GM23338 (cell line): ENCODE results near the gene HLA-DOA. TPM values are rescaled to one million over a fixed set of nuclear protein-coding genes. Genes with fewer than 3 reads are reported as not detected.

Source experiments
- ATAC-seq: fragments of 200-7000 bp; cut with Tn5 transposase; 3 replicates; pipeline ENCODE4 v1.9.1; 2020
- DNase-seq: peaks from one replicate; pipeline ENCODE4 v3.0.0-alpha.2; 2015; ENCODE audit warnings: low spot score
- H2AFZ ChIP-seq: fragments of 200-600 bp; sonication (generic); 2 replicates; pipeline ENCODE4 v1.8.0; 2016; ENCODE audit warnings: antibody characterized with exemption, mild to moderate bottlenecking, moderate library complexity
- H3F3A ChIP-seq: fragments of 200-600 bp; sonication (generic); replicated peaks from 2 replicates; pipeline ENCODE4 v1.8.0; 2017; ENCODE audit warnings: antibody characterized with exemption, mixed run types, low read depth
- H3K27ac ChIP-seq: fragments of 200-600 bp; sonication (generic); 2 replicates; pipeline ENCODE4 v1.6.1; 2016; ENCODE audit warnings: low read depth
- H3K27me3 ChIP-seq: fragments of 200-600 bp; sonication (generic); 2 replicates; pipeline ENCODE4 v1.8.0; 2016; ENCODE audit warnings: mild to moderate bottlenecking, mixed run types, moderate library complexity; ENCODE audit not compliant: insufficient read depth
- H3K36me3 ChIP-seq: fragments of 200-600 bp; sonication (generic); 2 replicates; pipeline ENCODE4 v1.8.0; 2016; ENCODE audit warnings: mild to moderate bottlenecking; ENCODE audit not compliant: insufficient read depth
- H3K4me1 ChIP-seq: fragments of 200-600 bp; sonication (generic); 2 replicates; pipeline ENCODE4 v1.8.0; 2016; ENCODE audit warnings: mild to moderate bottlenecking, moderate library complexity; ENCODE audit not compliant: insufficient read depth
- H3K4me2 ChIP-seq: fragments of 200-600 bp; sonication (generic); 2 replicates; pipeline ENCODE4 v1.7.1; 2017; ENCODE audit warnings: mixed run types
- H3K4me3 ChIP-seq: fragments of 200-600 bp; sonication (generic); 2 replicates; pipeline ENCODE4 v1.6.1; 2016; ENCODE audit warnings: mixed run types
- H3K79me2 ChIP-seq: fragments of 200-600 bp; sonication (generic); replicated peaks from 2 replicates; pipeline ENCODE4 v1.8.0; 2017; ENCODE audit warnings: mild to moderate bottlenecking; ENCODE audit not compliant: insufficient read depth
- H3K9me2 ChIP-seq: fragments of 200-600 bp; sonication (generic); 2 replicates; pipeline ENCODE4 v1.8.0; 2017; ENCODE audit not compliant: insufficient read depth
- H4K20me1 ChIP-seq: fragments of 200-600 bp; sonication (generic); replicated peaks from 2 replicates; pipeline ENCODE4 v1.8.0; 2017; ENCODE audit warnings: mild to moderate bottlenecking; ENCODE audit not compliant: insufficient read depth
- H3K27ac Mint-ChIP-seq: 2 replicates; pipeline ENCODE4 v1.8.0; 2020; ENCODE audit warnings: inconsistent platforms, mild to moderate bottlenecking, moderate library complexity, mixed read lengths
- H3K27me3 Mint-ChIP-seq: 3 replicates; pipeline ENCODE4 v1.8.0; 2022; ENCODE audit warnings: low read depth, mild to moderate bottlenecking, moderate library complexity, mixed read lengths, inconsistent platforms; ENCODE audit not compliant: insufficient read depth, poor library complexity
- H3K36me3 Mint-ChIP-seq: 3 replicates; pipeline ENCODE4 v1.8.0; 2021; ENCODE audit warnings: low read depth, mild to moderate bottlenecking, inconsistent platforms, moderate library complexity, mixed read lengths
- H3K4me1 Mint-ChIP-seq: 3 replicates; pipeline ENCODE4 v1.8.0; 2020; ENCODE audit warnings: mild to moderate bottlenecking, inconsistent platforms, mixed read lengths
- H3K4me3 Mint-ChIP-seq: 3 replicates; pipeline ENCODE4 v1.8.0; 2021; ENCODE audit warnings: moderate library complexity, mild to moderate bottlenecking, inconsistent platforms, mixed read lengths
- H3K9me3 Mint-ChIP-seq: 3 replicates; pipeline ENCODE4 v1.8.0; 2020; ENCODE audit warnings: moderate library complexity, mild to moderate bottlenecking, inconsistent platforms, mixed read lengths
- CREB1 ChIP-seq: fragments of 250-450 bp; sonication (Bioruptor Pico); IDR thresholded peaks from 2 replicates; pipeline ENCODE4 v1.5.0; 2020; ENCODE audit warnings: low read depth, mild to moderate bottlenecking, moderate library complexity
- CTCF ChIP-seq, 2 experiments: fragments of 200-600 bp in 1 of 2; sonication (generic) in 1 of 2; conservative IDR thresholded peaks; 2 replicates each; pipeline versions ENCODE4 v1.5.1 to v1.6.1; 2016 to 2017; ENCODE audit warnings: antibody characterized with exemption in 2 of 2, low read depth in 2 of 2, mild to moderate bottlenecking in 2 of 2, moderate library complexity in 1 of 2
- ETS1 ChIP-seq: IDR thresholded peaks from 2 replicates; pipeline ENCODE4 v1.6.1; 2016; ENCODE audit warnings: antibody characterized with exemption
- EZH2 ChIP-seq: fragments of 200-600 bp; sonication (generic); IDR thresholded peaks from one replicate; pipeline ENCODE4 v1.8.0; 2017; ENCODE audit warnings: antibody characterized with exemption, mild to moderate bottlenecking, low read depth; ENCODE audit not compliant: unreplicated experiment
- EZH2phosphoT487 ChIP-seq: fragments of 200-600 bp; sonication (generic); IDR thresholded peaks from one replicate; pipeline ENCODE4 v1.8.1; 2018; ENCODE audit warnings: antibody characterized with exemption; ENCODE audit not compliant: unreplicated experiment
- JUNB ChIP-seq: IDR thresholded peaks from one replicate; pipeline ENCODE4 v1.6.1; 2016; ENCODE audit warnings: antibody characterized with exemption; ENCODE audit not compliant: unreplicated experiment
- NANOG ChIP-seq: IDR thresholded peaks from 2 replicates; pipeline ENCODE4 v1.6.1; 2016; ENCODE audit warnings: antibody characterized with exemption, borderline replicate concordance
- REST ChIP-seq: IDR thresholded peaks from one replicate; pipeline ENCODE4 v1.6.1; 2018; ENCODE audit warnings: antibody characterized with exemption; ENCODE audit not compliant: unreplicated experiment
- STAT1 ChIP-seq: IDR thresholded peaks from one replicate; pipeline ENCODE4 v1.6.1; 2016; ENCODE audit warnings: antibody characterized with exemption; ENCODE audit not compliant: unreplicated experiment
- ZNF331 ChIP-seq: fragments of 250-450 bp; sonication (Bioruptor Pico); IDR thresholded peaks from 2 replicates; pipeline ENCODE4 v1.5.0; 2020; ENCODE audit warnings: low read depth, mild to moderate bottlenecking, moderate library complexity
- ZNF462 ChIP-seq: fragments of 250-450 bp; sonication (Bioruptor Pico); IDR thresholded peaks from 2 replicates; pipeline ENCODE4 v1.5.0; 2020; ENCODE audit warnings: mild to moderate bottlenecking, moderate library complexity
- polyA plus RNA-seq: library from polyadenylated mRNA; unstranded; fragments of >200 nt; fragmentation: Nextera tagmentation; extraction: Ambion mirVana; gene quantifications from 2 replicates; pipeline ENCODE4 v1.2.1, GENCODE V29; 2016
- total RNA-seq: library from RNA; depleted of rRNA; stranded (reverse); fragments of >200 nt; shearing (Covaris generic); gene quantifications from 2 replicates; pipeline ENCODE4 v1.2.3, GENCODE V29; 2014

Gene HLA-DOA
- total and polyA plus RNA-seq, 2 experiments from 2014 or later = 4.8 to 30.5 TPM

GRCh38 chr6:33004940-33005339 is 4.5 kb downstream of the HLA-DOA start:
- H3K27ac Mint-ChIP-seq = no peak overlapping the region

More at GRCh38 chr6:33004940-33005339, 4.5 kb downstream of the HLA-DOA start:
- Histone ChIP-seq H3K4me2 (no peak overlapping the region), H3K27ac (no peak overlapping the region), H3K79me2 (0 out of 2 replicates have a peak, but pooled peaks cover 5% of the 10 kb centered on the region), H4K20me1 (no peaks in the 10 kb centered on the region), H2AFZ (no peak overlapping the region), H3K27me3 (no peaks in the 10 kb centered on the region), H3K4me3 (no peak overlapping the region), H3K9me2 (no peaks in the 10 kb centered on the region), H3F3A (no peaks in the 10 kb centered on the region), H3K36me3 (no peaks in the 10 kb centered on the region), H3K4me1 (peaks cover 5% of the 10 kb centered on the region; the same call in 1 of the 2 replicates)
- TF ChIP-seq NANOG (no peak), CTCF (conservative IDR thresholded peaks at IDR 0.05; ENCODE audit: low read depth in 2 of 2) (no peak), ZNF331 (CRISPR knock-in tag) (no peak), CREB1 (no peak), EZH2 (no peak), REST (no peak), ETS1 (no peak), STAT1 (no peak), EZH2phosphoT487 (no peak), ZNF462 (no peak), JUNB (no peak)
- Mint-ChIP-seq H3K9me3 (no peaks in the 10 kb centered on the region), H3K36me3 (peaks cover 8% of the 10 kb centered on the region; the same call in 1 of the 3 replicates), H3K4me3 (no peak overlapping the region), H3K4me1 (peaks cover 19% of the 10 kb centered on the region), H3K27me3 (peaks cover 5% of the 10 kb centered on the region)
- no peak for DNase-seq
- no peak for ATAC-seq
